LNCAP (cell line): ENCODE measurements around the gene IFI44L.

ENCODE experiments used
- CTCF ChIP-seq: fragments of 450-650 bp; IDR thresholded peaks from 2 replicates; pipeline ENCODE4 v1.5.1; 2017; ENCODE audit warnings: mild to moderate bottlenecking

IFI44L gene

GRCh38 chr1:78619803-78620579 lies at the start of gene IFI44L:
Gene IFI44L (plus strand): TSS chr1:78620448. CDS start chr1:78627916, 7,468 bp downstream.
- no peak for TF ChIP-seq CTCF

- no peak for TF ChIP-seq CTCF
These were observed 49.7 kb upstream of the IFI44L start for GRCh38 chr1:78570539-78570938.

GRCh38 chr1:78577257-78578100 lies 42.8 kb upstream of the IFI44L start:
- TF ChIP-seq CTCF: no peak

- no peak for TF ChIP-seq CTCF
These were observed 33.7 kb upstream of the IFI44L start for GRCh38 chr1:78586572-78586971.

GRCh38 chr1:78587211-78587610 lies 33.0 kb upstream of the IFI44L start:
- no peak for TF ChIP-seq CTCF

- no peak for TF ChIP-seq CTCF
These were observed 28.3 kb upstream of the IFI44L start for GRCh38 chr1:78591971-78592370.

- no peak for TF ChIP-seq CTCF
These were observed 21.0 kb upstream of the IFI44L start for GRCh38 chr1:78599294-78599693.
